MCF 10A (cell line): ENCODE data around the gene GPX4. TPM values are rescaled to one million over a fixed set of nuclear protein-coding genes. Genes with fewer than 3 reads are reported as not detected.

Source experiments
- BruUV-seq: library from RNA; stranded (reverse); fragments of 400-500 nt; replicated peaks from 2 replicates; lab custom pipeline; 2021; lab: Mats Ljungman, UMichigan
- CTCF ChIA-PET: fragments of 300-600 bp; sonication (Branson Sonifier 250); formaldehyde crosslinking; extraction: SDS; loops from one replicate; lab custom pipeline; 2021; ENCODE audit warnings: antibody characterized with exemption, inconsistent platforms; lab: Yijun Ruan, JAX
- POLR2A ChIA-PET: fragments of 300-600, 350-650 bp; sonication (Branson Sonifier 250); formaldehyde crosslinking; extraction: SDS; loops from one replicate; lab custom pipeline; 2020; ENCODE audit warnings: antibody characterized with exemption, inconsistent platforms; lab: Yijun Ruan, JAX
- DNase-seq: peaks from one replicate; pipeline ENCODE4 v3.0.0-alpha.2; 2018; ENCODE audit not compliant: unreplicated experiment
- H3K27ac Mint-ChIP-seq: one replicate; pipeline ENCODE4 v1.8.0; 2022; ENCODE audit warnings: mild to moderate bottlenecking, low read depth, mixed read lengths; ENCODE audit not compliant: unreplicated experiment
- H3K27me3 Mint-ChIP-seq: one replicate; pipeline ENCODE4 v1.8.0; 2022; ENCODE audit warnings: mixed read lengths; ENCODE audit not compliant: insufficient read depth, unreplicated experiment
- H3K36me3 Mint-ChIP-seq: one replicate; pipeline ENCODE4 v1.8.0; 2022; ENCODE audit warnings: mild to moderate bottlenecking, moderate library complexity, mixed read lengths; ENCODE audit not compliant: insufficient read depth, unreplicated experiment
- H3K4me1 Mint-ChIP-seq: one replicate; pipeline ENCODE4 v1.8.0; 2022; ENCODE audit warnings: mixed read lengths; ENCODE audit not compliant: insufficient read depth, unreplicated experiment
- H3K4me3 Mint-ChIP-seq: one replicate; pipeline ENCODE4 v1.8.0; 2022; ENCODE audit warnings: mild to moderate bottlenecking, moderate library complexity, mixed read lengths; ENCODE audit not compliant: unreplicated experiment
- H3K9me3 Mint-ChIP-seq: one replicate; pipeline ENCODE4 v1.8.0; 2022; ENCODE audit warnings: mixed read lengths; ENCODE audit not compliant: unreplicated experiment
- CTCF ChIP-seq: fragments of 200-600 bp; IDR thresholded peaks from one replicate; pipeline ENCODE4 v1.8.0; 2022; ENCODE audit warnings: antibody characterized with exemption, mild to moderate bottlenecking; ENCODE audit not compliant: unreplicated experiment
- intact Hi-C: fragments of 100-400 bp; cut with micrococcal nuclease; formaldehyde crosslinking; loops from 2 replicates; pipeline ENCODE4 v1.14.1; 2022
- total RNA-seq: library from RNA; stranded (reverse); gene quantifications from 2 replicates; pipeline ENCODE4 v1.2.3, GENCODE V29; 2022

Gene GPX4
- total RNA-seq, 1 experiment from 2014 or later, result 191 TPM

DNA sequence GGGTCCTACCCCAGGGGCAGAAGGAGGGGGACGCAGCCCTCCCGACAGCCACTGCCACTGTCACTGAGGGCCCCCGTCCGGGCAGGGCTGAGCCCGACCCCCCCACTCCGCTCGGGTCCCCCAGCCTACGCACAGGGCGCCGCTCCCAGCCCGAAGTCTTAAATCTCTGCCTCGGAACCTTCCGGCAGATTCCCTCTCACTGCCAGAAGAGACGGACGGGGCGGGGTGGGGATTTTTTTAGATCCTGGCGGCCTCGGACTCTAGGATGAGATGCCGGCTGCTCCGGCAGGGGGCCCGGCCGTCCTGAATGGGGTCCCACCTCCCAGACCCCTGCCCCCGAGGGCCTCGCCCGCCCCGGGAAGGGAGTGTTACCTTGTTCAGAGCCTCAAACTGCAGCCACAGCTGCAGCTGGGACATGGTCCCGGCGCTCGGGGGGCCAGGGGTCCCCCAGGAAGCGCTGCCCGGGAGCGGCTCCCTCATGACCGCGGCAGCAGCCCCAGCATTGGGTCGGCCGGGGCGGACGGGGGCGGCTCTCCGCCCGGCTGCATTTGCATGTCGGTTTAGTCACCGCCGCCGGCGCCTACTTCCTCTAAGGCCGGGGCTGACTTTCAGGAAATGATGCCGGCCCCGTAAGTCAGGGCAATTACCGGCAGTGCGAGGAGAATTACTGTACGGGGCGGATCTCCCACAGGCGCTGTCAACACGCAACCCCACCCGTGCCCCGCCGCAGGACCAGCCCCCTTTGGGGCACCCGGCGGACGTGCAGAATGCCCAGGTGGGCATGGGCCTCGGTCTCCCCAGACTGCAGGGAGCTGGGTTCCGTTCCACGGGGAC lies 28.1 kb downstream of the GPX4 start:
- peak; percentile 90 for DNase-seq
- ChIA-PET POLR2A (interaction anchor here (1.1 to 1.2 kb wide), 2 partner anchors 11 to 29 kb away, joined by 3 read pairs; no protein-coding TSS in a partner anchor), CTCF (interaction anchor here (1.2 kb wide), 1 partner anchor 18 kb away, joined by 4 read pairs; no protein-coding TSS in a partner anchor)
- H3K4me1 Mint-ChIP-seq, result peaks cover 8% of the 10 kb centered on the region
- BruUV-seq, result no TSS peak
- H3K27ac Mint-ChIP-seq, result peak overlapping the region; percentile 54
- no peaks in the 10 kb centered on the region for H3K9me3 Mint-ChIP-seq
- H3K4me3 Mint-ChIP-seq, result peak overlapping the region; percentile 63
- TF ChIP-seq CTCF, result no peak
- peaks cover 52% of the 10 kb centered on the region for H3K36me3 Mint-ChIP-seq
- intact Hi-C loops, result loop anchor here (2.0 kb wide), 1 partner anchor 37 kb away; no protein-coding TSS in a partner anchor
- no peaks in the 10 kb centered on the region for H3K27me3 Mint-ChIP-seq

DNA sequence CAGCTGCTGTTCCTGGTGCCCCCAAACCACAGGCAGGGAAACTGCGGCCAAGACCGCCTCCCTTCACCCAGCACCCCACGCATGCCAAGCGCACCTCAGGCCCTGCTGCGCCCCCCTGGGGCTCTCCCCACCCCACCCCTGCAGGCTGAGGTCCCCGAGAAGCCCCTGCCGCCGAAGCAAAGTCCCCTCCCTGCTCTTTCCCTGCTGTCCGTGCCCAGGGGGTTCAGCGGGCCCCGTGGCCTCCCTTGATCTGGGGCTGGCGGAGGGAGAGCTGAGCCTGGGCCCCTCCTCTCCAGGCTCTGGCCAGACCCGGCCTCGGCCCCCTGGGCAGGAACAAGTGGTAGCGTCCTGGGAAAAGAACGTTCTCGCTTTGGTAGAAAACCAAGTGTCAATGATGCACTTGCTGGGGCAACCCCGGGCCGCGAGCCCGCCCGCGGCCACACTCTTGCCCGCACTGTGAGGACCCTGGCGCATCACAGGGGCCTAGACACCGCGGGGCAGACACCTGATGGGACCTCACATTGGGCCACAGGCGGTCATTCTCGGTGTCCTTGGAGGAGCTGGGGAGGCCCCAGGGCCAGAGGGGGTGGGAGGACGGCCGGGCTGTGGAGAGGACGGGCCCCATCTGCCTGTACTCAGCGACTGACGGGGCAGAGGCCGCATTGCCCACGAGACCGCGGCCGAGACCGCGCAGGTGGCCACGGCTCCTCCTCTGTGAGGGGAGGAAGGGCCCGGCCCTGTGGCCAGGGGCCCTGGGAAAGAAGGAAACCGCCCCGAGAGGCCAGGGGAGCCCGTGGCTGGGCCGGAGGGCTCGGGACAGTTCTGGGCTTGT lies 29.0 kb downstream of the GPX4 start:
- Mint-ChIP-seq H3K27ac (no peak overlapping the region), H3K4me3 (peak overlapping the region; percentile 63), H3K9me3 (no peaks in the 10 kb centered on the region), H3K27me3 (no peaks in the 10 kb centered on the region), H3K4me1 (peaks cover 5% of the 10 kb centered on the region), H3K36me3 (peaks cover 49% of the 10 kb centered on the region)
- TF ChIP-seq CTCF, result no peak
- no peak for DNase-seq
- ChIA-PET POLR2A (interaction anchor here (0.6 to 1.5 kb wide), 5 partner anchors 8 to 254 kb away, joined by 3 to 7 read pairs (median 4); no protein-coding TSS in a partner anchor), CTCF (no interaction called here)
- intact Hi-C loops, result loop anchor here (2.0 kb wide), 1 partner anchor 36 kb away; no protein-coding TSS in a partner anchor
- no TSS peak for BruUV-seq

GRCh38 chr19:1133471-1133929 lies 29.7 kb downstream of the GPX4 start:
- intact Hi-C loops, result loop anchor here (2.0 kb wide), 1 partner anchor 35 kb away; no protein-coding TSS in a partner anchor
- peaks cover 45% of the 10 kb centered on the region for H3K36me3 Mint-ChIP-seq
- no peak for DNase-seq
- ChIA-PET POLR2A (interaction anchor here (0.6 to 1.5 kb wide), 5 partner anchors 9 to 35 kb away, joined by 3 to 7 read pairs (median 6); no protein-coding TSS in a partner anchor), CTCF (interaction anchor here (0.6 to 0.9 kb wide), 2 partner anchors 111 to 146 kb away, joined by 3 to 4 read pairs; no protein-coding TSS in a partner anchor)
- no peaks in the 10 kb centered on the region for H3K9me3 Mint-ChIP-seq
- H3K27ac Mint-ChIP-seq, result no peak overlapping the region
- H3K27me3 Mint-ChIP-seq, result no peaks in the 10 kb centered on the region
- H3K4me3 Mint-ChIP-seq, result no peak overlapping the region
- no TSS peak for BruUV-seq
- no peaks in the 10 kb centered on the region for H3K4me1 Mint-ChIP-seq
- no peak for TF ChIP-seq CTCF
